ENCODE results near the gene NINJ1. TPM values are rescaled to one million over a fixed set of nuclear protein-coding genes. Genes with fewer than 3 reads are reported as not detected.

Gene NINJ1
- total and polyA plus RNA-seq, 2 of the 4 experiments (the other 2 are of a cell fraction), result 21.9 to 38.8 TPM

DNA sequence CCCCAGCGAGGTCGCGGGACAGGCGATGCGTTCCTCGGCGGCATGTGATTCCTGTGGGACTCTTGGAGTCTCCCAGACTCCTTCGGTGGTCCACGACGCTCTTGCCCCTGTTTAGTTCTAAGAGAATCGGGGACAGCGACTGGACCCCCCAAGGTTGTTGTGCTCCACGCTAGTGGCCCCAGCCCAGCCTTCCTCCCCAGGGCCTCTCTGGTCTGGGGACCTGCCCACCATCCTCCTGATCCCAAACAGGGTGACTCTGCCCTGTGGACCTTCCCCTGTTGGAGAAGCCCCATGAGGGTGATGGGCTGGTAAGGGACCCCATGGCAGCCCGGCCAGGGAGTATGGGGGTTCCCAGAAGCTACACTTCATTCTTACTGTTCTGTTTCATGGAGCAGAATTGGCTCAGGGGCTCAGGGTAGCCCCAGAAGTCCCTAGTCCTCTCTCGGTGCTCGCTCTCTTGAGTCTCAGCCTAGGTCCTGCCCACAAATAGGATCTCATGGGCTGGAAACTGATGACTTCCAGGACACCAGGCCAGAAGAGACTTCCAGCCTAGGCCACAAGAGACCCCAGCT lies 37.2 kb downstream of the NINJ1 start:
- H2BK20ac ChIP-seq (ENCODE audit: low read depth, low read length), result peak overlapping the region; percentile 91
- peak overlapping the region; percentile 94 for H4K91ac ChIP-seq (ENCODE audit: insufficient read depth, low read depth, low read length)
- peak overlapping the region; percentile 37; the same call in 1 of the 3 replicates for H2BK15ac ChIP-seq (ENCODE audit: low read depth, low read length)
- H3K56ac ChIP-seq (ENCODE audit: extremely low read depth, insufficient read depth, low read length), result peak overlapping the region; percentile 54; the same call in 1 of the 2 replicates
- H3K18ac ChIP-seq (ENCODE audit: low read depth, low read length), result 0 out of 2 replicates have a peak overlapping the region, but pooled peaks have one; percentile 47
- peak overlapping the region; percentile 87 for H3K4me3 ChIP-seq (ENCODE audit: insufficient read depth, low read depth, low read length)
- intact Hi-C loops (cut with micrococcal nuclease), result loop anchor here (2.0 to 10.0 kb wide), 2 partner anchors 94 to 358 kb away; partner anchors contain the start of genes FAM120A and FAM120AOS
- H3K9me3 ChIP-seq (ENCODE audit: control insufficient read depth, insufficient read depth, low read length), result no peaks in the 10 kb centered on the region
- TF ChIP-seq CHD1 (IDR thresholded peaks at IDR 0.05; ENCODE audit: low read depth, low read length) (no peak), POLR2A (IDR thresholded peaks at IDR 0.05; ENCODE audit: low read depth, low read length) (no peak), SMC3 (IDR thresholded peaks at IDR 0.05; ENCODE audit: low read depth, low read length) (no peak), NFE2L2 (IDR thresholded peaks at IDR 0.05; ENCODE audit: low read depth, low read length) (no peak), FOS (IDR thresholded peaks at IDR 0.05; ENCODE audit: low read depth, low read length) (no peak), RFX5 (IDR thresholded peaks at IDR 0.05; ENCODE audit: low read depth, low read length) (no peak), MAZ (IDR thresholded peaks at IDR 0.05; ENCODE audit: borderline replicate concordance, low read depth, low read length) (no peak), CEBPB (IDR thresholded peaks at IDR 0.05; ENCODE audit: low read depth, low read length) (no peak), RAD21 (IDR thresholded peaks at IDR 0.05; ENCODE audit: low read length) (no peak), BHLHE40 (IDR thresholded peaks at IDR 0.05; ENCODE audit: low read depth, low read length) (no peak)
- TF ChIP-seq, protein P1, sequence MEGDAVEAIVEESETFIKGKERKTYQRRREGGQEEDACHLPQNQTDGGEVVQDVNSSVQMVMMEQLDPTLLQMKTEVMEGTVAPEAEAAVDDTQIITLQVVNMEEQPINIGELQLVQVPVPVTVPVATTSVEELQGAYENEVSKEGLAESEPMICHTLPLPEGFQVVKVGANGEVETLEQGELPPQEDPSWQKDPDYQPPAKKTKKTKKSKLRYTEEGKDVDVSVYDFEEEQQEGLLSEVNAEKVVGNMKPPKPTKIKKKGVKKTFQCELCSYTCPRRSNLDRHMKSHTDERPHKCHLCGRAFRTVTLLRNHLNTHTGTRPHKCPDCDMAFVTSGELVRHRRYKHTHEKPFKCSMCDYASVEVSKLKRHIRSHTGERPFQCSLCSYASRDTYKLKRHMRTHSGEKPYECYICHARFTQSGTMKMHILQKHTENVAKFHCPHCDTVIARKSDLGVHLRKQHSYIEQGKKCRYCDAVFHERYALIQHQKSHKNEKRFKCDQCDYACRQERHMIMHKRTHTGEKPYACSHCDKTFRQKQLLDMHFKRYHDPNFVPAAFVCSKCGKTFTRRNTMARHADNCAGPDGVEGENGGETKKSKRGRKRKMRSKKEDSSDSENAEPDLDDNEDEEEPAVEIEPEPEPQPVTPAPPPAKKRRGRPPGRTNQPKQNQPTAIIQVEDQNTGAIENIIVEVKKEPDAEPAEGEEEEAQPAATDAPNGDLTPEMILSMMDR (conservative IDR thresholded peaks at IDR 0.05; ENCODE audit: low read depth, low read length), result no peak
- peak overlapping the region; percentile 85 for H2AK5ac ChIP-seq (ENCODE audit: low read depth, low read length)
- H3K4me1 ChIP-seq (ENCODE audit: control insufficient read depth, insufficient read depth, low read length), result peaks cover 29% of the 10 kb centered on the region
- peak overlapping the region; percentile 10 for H4K5ac ChIP-seq (ENCODE audit: low read depth, low read length)
- H2BK120ac ChIP-seq (ENCODE audit: low read depth, low read length), result peak overlapping the region; percentile 40
- peak overlapping the region; percentile 84 for H2AFZ ChIP-seq (replicated peaks; ENCODE audit: low read length, poor library complexity)
- peak overlapping the region; percentile 77 for H3K4me2 ChIP-seq (ENCODE audit: low read depth, low read length)
- H4K20me1 ChIP-seq (ENCODE audit: insufficient read depth, low read length), result peaks cover 18% of the 10 kb centered on the region
- H3K9ac ChIP-seq (ENCODE audit: low read depth, low read length), result peak overlapping the region; percentile 65
- H3K27me3 ChIP-seq (ENCODE audit: control insufficient read depth, insufficient read depth, low read length), result no peaks in the 10 kb centered on the region
- no peaks in the 10 kb centered on the region for H3K36me3 ChIP-seq (ENCODE audit: control insufficient read depth, insufficient read depth, low read length)
- dilution Hi-C loops (cut with HindIII; ENCODE audit: low sequenced_read_pairs, unreplicated experiment), result no loop called here
- BruUV-seq (replicated peaks), result no TSS peak
- ChIA-PET POLR2A (ENCODE audit: unreplicated experiment) (no interaction called here), CTCF (no interaction called here)
- peak overlapping the region; percentile 95 for H2BK5ac ChIP-seq (ENCODE audit: low read depth, low read length, poor library complexity, severe bottlenecking)
- peaks cover 20% of the 10 kb centered on the region for H3K9me1 ChIP-seq (ENCODE audit: insufficient read depth, low read length)
- H3K79me1 ChIP-seq (ENCODE audit: low read depth in 1 of 2, low read length in 2 of 2), result peaks cover 24 to 36% of the 10 kb centered on the region in 2 experiments; a peak in 3 of 4 replicates
- H4K8ac ChIP-seq (ENCODE audit: low read depth in 2 of 2, low read length in 2 of 2), result peak overlapping the region; percentile 10 to 65; a peak in 2 of 4 replicates
- peak overlapping the region; percentile 29; the same call in 1 of the 2 replicates for H3K14ac ChIP-seq (replicated peaks; ENCODE audit: low read depth, low read length)
- H3K4ac ChIP-seq (ENCODE audit: low read depth, low read length), result peak overlapping the region; percentile 96
- WGBS, 2 experiments (ENCODE audit: extremely low coverage in 2 of 2, insufficient read length in 1 of 2), result no CpG with 5 or more reads among the region's 16 CpGs
- peak overlapping the region; percentile 98 for H3K27ac ChIP-seq (ENCODE audit: insufficient read depth, low read length)
- ATAC-seq (ENCODE audit: low read depth) (no peak), DNase-seq (no peak)
- H2AK9ac ChIP-seq (replicated peaks; ENCODE audit: low read depth, low read length, poor library complexity), result peak overlapping the region; percentile 96
- in situ Hi-C loops (cut with MboI; ENCODE audit: low sequenced_read_pairs), result no loop called here
- H3K23ac ChIP-seq (ENCODE audit: low read depth, low read length), result peak overlapping the region; percentile 73
